ENCODE measurements around the gene EGFR.

Gene EGFR

DNA sequence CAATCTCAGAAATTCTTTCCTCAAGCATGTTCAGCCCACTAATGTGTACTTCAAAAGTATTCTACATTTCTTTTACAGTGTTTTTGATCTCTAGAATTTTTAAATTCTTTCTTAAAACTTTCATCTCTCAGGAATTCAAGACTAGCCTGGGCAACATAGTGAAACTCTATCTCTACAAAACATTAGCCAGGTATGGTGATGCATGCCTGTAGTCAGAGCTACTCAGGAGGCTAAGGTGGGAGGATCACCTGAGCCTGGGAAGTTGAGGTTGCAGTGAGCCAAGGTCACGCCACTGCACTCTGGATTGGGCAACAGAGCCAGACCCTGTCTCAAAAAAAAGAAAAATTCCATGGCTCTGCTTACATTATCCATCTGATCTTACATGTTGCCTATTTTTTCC, 5.0 kb upstream of the EGFR start:
- no peak overlapping the region for H3K27ac ChIP-seq (ENCODE audit: low read length)
- H4K20me1 ChIP-seq (ENCODE audit: insufficient read depth, low read length), result no peaks in the 10 kb centered on the region
- DNase-seq (no peak), ATAC-seq (ENCODE audit: insufficient read depth, low read depth) (no peak)
- H2AFZ ChIP-seq (ENCODE audit: low read depth, low read length), result no peak overlapping the region
- H3K27me3 ChIP-seq (ENCODE audit: insufficient read depth, low read length, poor library complexity), result no peaks in the 10 kb centered on the region
- no peaks in the 10 kb centered on the region for H3K4me1 ChIP-seq (ENCODE audit: insufficient read depth, low read length)
- TF ChIP-seq, protein P1, sequence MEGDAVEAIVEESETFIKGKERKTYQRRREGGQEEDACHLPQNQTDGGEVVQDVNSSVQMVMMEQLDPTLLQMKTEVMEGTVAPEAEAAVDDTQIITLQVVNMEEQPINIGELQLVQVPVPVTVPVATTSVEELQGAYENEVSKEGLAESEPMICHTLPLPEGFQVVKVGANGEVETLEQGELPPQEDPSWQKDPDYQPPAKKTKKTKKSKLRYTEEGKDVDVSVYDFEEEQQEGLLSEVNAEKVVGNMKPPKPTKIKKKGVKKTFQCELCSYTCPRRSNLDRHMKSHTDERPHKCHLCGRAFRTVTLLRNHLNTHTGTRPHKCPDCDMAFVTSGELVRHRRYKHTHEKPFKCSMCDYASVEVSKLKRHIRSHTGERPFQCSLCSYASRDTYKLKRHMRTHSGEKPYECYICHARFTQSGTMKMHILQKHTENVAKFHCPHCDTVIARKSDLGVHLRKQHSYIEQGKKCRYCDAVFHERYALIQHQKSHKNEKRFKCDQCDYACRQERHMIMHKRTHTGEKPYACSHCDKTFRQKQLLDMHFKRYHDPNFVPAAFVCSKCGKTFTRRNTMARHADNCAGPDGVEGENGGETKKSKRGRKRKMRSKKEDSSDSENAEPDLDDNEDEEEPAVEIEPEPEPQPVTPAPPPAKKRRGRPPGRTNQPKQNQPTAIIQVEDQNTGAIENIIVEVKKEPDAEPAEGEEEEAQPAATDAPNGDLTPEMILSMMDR (IDR thresholded peaks at IDR 0.05; ENCODE audit: borderline replicate concordance, extremely low read depth, low read length, poor library complexity, severe bottlenecking), result no peak
- TF ChIP-seq EZH2 (IDR thresholded peaks at IDR 0.05; ENCODE audit: borderline replicate concordance, low read depth, low read length, severe bottlenecking), result no peak
- no peak overlapping the region for H3K4me3 ChIP-seq (ENCODE audit: low read depth in 1 of 2, low read length in 2 of 2)
- H3K79me2 ChIP-seq (ENCODE audit: insufficient read depth, low read length), result no peaks in the 10 kb centered on the region
- H3K9ac ChIP-seq (ENCODE audit: low read depth, low read length), result no peak overlapping the region
- no peaks in the 10 kb centered on the region for H3K9me3 ChIP-seq (ENCODE audit: insufficient read depth, low read length, severe bottlenecking)
- H3K36me3 ChIP-seq (ENCODE audit: insufficient read depth, low read length), result no peaks in the 10 kb centered on the region
- H3K4me2 ChIP-seq (ENCODE audit: insufficient read depth, low read length), result no peak overlapping the region

DNA sequence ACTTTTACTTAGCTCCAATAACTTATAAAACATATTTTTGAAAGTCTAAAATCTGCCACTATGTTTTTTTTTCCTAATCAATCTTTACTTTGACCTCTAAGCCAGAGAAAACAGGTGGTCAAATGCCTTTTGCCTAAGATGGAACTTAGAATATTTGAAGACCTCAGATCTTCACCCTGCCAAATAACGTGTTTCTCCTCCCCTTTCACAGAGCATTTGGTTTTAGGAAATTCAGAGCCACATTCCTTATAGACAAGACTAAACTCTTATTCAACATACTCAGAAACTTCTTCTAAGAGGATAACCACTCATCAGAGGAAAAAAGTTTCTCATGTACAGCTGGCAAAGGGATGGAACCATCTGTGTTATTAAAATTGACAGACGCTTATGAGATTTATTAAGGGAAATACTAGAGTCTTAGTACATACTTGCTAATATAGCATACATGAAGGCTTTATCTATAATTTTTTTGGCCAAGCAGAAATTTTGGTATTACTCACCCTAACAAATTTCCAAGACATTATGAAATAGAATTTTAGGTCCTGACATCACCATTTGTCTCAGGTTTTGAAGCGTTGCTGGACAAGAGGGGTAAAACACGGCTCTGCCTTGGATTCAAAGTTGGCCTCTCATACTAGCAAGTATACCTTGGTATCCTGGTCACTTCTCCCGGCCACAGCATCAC, 2.6 kb upstream of the EGFR start:
- ATAC-seq (ENCODE audit: insufficient read depth, low read depth), result no peak
- TF ChIP-seq, protein P1 (IDR thresholded peaks at IDR 0.05; ENCODE audit: borderline replicate concordance, extremely low read depth, low read length, poor library complexity, severe bottlenecking), result no peak
- Histone ChIP-seq H3K4me3 (ENCODE audit: low read depth in 1 of 2, low read length in 2 of 2) (no peak overlapping the region), H3K27ac (ENCODE audit: low read length) (no peak overlapping the region), H3K79me2 (ENCODE audit: insufficient read depth, low read length) (no peaks in the 10 kb centered on the region), H3K27me3 (ENCODE audit: insufficient read depth, low read length, poor library complexity) (no peaks in the 10 kb centered on the region), H3K9me3 (ENCODE audit: insufficient read depth, low read length, severe bottlenecking) (no peaks in the 10 kb centered on the region), H3K4me1 (ENCODE audit: insufficient read depth, low read length) (no peaks in the 10 kb centered on the region), H4K20me1 (ENCODE audit: insufficient read depth, low read length) (no peaks in the 10 kb centered on the region), H3K9ac (ENCODE audit: low read depth, low read length) (no peak overlapping the region), H2AFZ (ENCODE audit: low read depth, low read length) (no peak overlapping the region), H3K4me2 (ENCODE audit: insufficient read depth, low read length) (no peak overlapping the region), H3K36me3 (ENCODE audit: insufficient read depth, low read length) (no peaks in the 10 kb centered on the region)
- DNase-seq, result no peak

DNA sequence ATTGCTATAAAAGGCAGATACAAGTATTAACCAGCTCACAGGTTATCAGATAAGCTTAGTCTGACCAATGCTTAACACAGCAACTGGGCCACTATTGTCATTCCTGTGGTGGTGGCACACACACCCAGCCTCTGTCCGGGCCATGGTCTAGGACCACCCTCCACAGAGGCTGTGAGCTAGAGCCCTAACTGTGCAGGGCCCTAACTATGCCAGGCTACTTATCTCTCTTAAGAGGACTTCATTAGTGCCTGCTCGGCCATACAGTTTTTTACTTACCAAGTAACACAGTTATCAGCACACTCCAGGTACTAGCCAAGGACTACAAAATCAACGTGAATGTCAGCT, 2.1 kb upstream of the EGFR start:
- Histone ChIP-seq H3K36me3 (ENCODE audit: insufficient read depth, low read length) (no peaks in the 10 kb centered on the region), H3K4me2 (ENCODE audit: insufficient read depth, low read length) (no peak overlapping the region), H4K20me1 (ENCODE audit: insufficient read depth, low read length) (no peaks in the 10 kb centered on the region), H3K9me3 (ENCODE audit: insufficient read depth, low read length, severe bottlenecking) (no peaks in the 10 kb centered on the region), H2AFZ (ENCODE audit: low read depth, low read length) (no peak overlapping the region), H3K9ac (ENCODE audit: low read depth, low read length) (no peak overlapping the region), H3K27ac (ENCODE audit: low read length) (no peak overlapping the region), H3K4me1 (ENCODE audit: insufficient read depth, low read length) (no peaks in the 10 kb centered on the region), H3K4me3 (ENCODE audit: low read depth in 1 of 2, low read length in 2 of 2) (no peak overlapping the region), H3K27me3 (ENCODE audit: insufficient read depth, low read length, poor library complexity) (no peaks in the 10 kb centered on the region), H3K79me2 (ENCODE audit: insufficient read depth, low read length) (no peaks in the 10 kb centered on the region)
- no peak for DNase-seq
- TF ChIP-seq, protein P1 (IDR thresholded peaks at IDR 0.05; ENCODE audit: borderline replicate concordance, extremely low read depth, low read length, poor library complexity, severe bottlenecking), result no peak
- no peak for TF ChIP-seq EZH2 (IDR thresholded peaks at IDR 0.05; ENCODE audit: borderline replicate concordance, low read depth, low read length, severe bottlenecking)
- ATAC-seq (ENCODE audit: insufficient read depth, low read depth), result no peak

DNA sequence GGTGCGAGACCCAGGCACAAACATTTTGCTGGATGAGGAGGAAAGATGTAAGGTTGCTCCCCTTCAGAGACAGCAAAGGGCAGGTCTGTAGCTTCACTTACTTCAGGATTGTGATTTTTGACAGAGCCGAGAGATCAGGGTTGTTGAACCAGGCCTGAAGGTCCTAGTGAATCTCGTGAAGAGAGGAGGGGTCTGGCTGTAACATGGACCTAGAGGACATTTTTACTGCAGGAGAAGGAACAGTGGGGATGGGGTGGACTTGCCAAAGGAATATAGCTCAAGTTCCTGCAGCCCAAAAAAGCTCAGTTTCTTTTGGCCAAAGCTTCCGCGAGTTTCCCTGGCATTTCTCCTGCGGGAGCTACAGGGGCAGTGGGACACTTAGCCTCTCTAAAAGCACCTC, 976 bp upstream of the EGFR start:
- Histone ChIP-seq H3K9me3 (ENCODE audit: insufficient read depth, low read length, severe bottlenecking) (no peaks in the 10 kb centered on the region), H4K20me1 (ENCODE audit: insufficient read depth, low read length) (no peaks in the 10 kb centered on the region), H3K36me3 (ENCODE audit: insufficient read depth, low read length) (no peaks in the 10 kb centered on the region), H3K4me3 (ENCODE audit: low read depth in 1 of 2, low read length in 2 of 2) (no peak overlapping the region), H3K4me1 (ENCODE audit: insufficient read depth, low read length) (no peaks in the 10 kb centered on the region), H3K27ac (ENCODE audit: low read length) (no peak overlapping the region), H3K27me3 (ENCODE audit: insufficient read depth, low read length, poor library complexity) (no peaks in the 10 kb centered on the region), H2AFZ (ENCODE audit: low read depth, low read length) (no peak overlapping the region), H3K79me2 (ENCODE audit: insufficient read depth, low read length) (no peaks in the 10 kb centered on the region), H3K4me2 (ENCODE audit: insufficient read depth, low read length) (no peak overlapping the region), H3K9ac (ENCODE audit: low read depth, low read length) (no peak overlapping the region)
- DNase-seq, result no peak
- no peak for ATAC-seq (ENCODE audit: insufficient read depth, low read depth)
- TF ChIP-seq, protein P1 (IDR thresholded peaks at IDR 0.05; ENCODE audit: borderline replicate concordance, extremely low read depth, low read length, poor library complexity, severe bottlenecking), result no peak
- TF ChIP-seq EZH2 (IDR thresholded peaks at IDR 0.05; ENCODE audit: borderline replicate concordance, low read depth, low read length, severe bottlenecking), result no peak
